Measurements from ENCODE around the gene ZFP1. TPM values are rescaled to one million over a fixed set of nuclear protein-coding genes. Genes with fewer than 3 reads are reported as not detected.

Gene ZFP1
- total RNA-seq, 2 donors from 2014 or later, result 10.4 to 13.3 TPM

DNA sequence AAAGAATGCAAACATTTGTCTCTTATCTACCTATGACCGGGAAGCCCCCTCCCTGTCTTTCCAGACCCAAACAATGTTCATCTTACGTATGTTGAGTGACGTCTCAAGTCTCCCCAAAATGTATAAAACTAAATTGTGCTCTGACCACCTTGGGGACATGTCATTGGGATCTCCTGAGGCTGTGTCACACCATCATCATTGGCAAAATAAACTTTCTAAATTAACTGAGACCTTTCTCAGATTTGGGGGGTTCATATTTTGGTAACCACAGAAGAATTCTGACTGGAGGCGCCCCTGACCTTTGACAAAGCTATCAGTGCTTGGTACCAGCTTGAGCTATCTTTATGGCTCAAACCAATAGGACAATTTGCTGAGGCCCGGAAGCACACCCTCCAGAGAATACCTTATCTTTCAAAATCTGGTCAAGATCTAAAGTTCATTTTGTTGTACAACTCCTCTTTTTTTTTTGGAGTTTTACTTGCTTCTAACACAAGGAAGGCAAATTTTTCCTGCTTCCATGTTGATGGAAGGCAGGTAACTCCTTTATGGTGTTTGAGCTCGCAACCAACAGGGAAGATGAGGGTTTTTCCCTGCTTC is 29.3 kb upstream of the ZFP1 start:
- Histone ChIP-seq H3K4me3 (ENCODE audit: low read length) (no peak overlapping the region), H3K27ac (ENCODE audit: low read depth, low read length) (no peak overlapping the region), H3K27me3 (ENCODE audit: control insufficient read depth, insufficient read depth, low read length, poor library complexity, severe bottlenecking) (no peaks in the 10 kb centered on the region), H3K36me3 (ENCODE audit: control insufficient read depth, insufficient read depth, low read length) (no peaks in the 10 kb centered on the region), H3K9me3 (ENCODE audit: control insufficient read depth, low read length) (peaks cover 26% of the 10 kb centered on the region), H3K4me1 (ENCODE audit: control insufficient read depth, insufficient read depth, low read length) (no peaks in the 10 kb centered on the region), H3K9ac (ENCODE audit: extremely low read depth, low read length, poor library complexity, severe bottlenecking) (no peak overlapping the region)
- Mint-ChIP-seq H3K27me3 (ENCODE audit: insufficient read depth) (no peaks in the 10 kb centered on the region), H3K9me3 (peaks cover 37% of the 10 kb centered on the region), H3K4me3 (no peak overlapping the region), H3K4me1 (peaks cover 14% of the 10 kb centered on the region), H3K27ac (no peak overlapping the region), H3K36me3 (ENCODE audit: low read depth) (peaks cover 6% of the 10 kb centered on the region)
- peak; percentile 40 for DNase-seq
- 65 to 75% methylated on average over 5 to 6 of the region's 6 CpGs for whole genome bisulfite sequencing, 2 experiments (ENCODE audit: insufficient coverage in 1 of 2, insufficient read length in 1 of 2)
- TF ChIP-seq, protein P1, sequence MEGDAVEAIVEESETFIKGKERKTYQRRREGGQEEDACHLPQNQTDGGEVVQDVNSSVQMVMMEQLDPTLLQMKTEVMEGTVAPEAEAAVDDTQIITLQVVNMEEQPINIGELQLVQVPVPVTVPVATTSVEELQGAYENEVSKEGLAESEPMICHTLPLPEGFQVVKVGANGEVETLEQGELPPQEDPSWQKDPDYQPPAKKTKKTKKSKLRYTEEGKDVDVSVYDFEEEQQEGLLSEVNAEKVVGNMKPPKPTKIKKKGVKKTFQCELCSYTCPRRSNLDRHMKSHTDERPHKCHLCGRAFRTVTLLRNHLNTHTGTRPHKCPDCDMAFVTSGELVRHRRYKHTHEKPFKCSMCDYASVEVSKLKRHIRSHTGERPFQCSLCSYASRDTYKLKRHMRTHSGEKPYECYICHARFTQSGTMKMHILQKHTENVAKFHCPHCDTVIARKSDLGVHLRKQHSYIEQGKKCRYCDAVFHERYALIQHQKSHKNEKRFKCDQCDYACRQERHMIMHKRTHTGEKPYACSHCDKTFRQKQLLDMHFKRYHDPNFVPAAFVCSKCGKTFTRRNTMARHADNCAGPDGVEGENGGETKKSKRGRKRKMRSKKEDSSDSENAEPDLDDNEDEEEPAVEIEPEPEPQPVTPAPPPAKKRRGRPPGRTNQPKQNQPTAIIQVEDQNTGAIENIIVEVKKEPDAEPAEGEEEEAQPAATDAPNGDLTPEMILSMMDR (conservative IDR thresholded peaks at IDR 0.05), result no peak

GRCh38 chr16:75120253-75120652 is 28.1 kb upstream of the ZFP1 start:
- H3K9me3 ChIP-seq (ENCODE audit: control insufficient read depth, low read length), result peaks cover 26% of the 10 kb centered on the region
- H3K36me3 Mint-ChIP-seq (ENCODE audit: low read depth), result peaks cover 6% of the 10 kb centered on the region
- H3K4me3 ChIP-seq (ENCODE audit: low read length), result no peak overlapping the region
- H3K4me1 Mint-ChIP-seq, result peaks cover 14% of the 10 kb centered on the region
- H3K9me3 Mint-ChIP-seq, result peaks cover 41% of the 10 kb centered on the region
- H3K27ac ChIP-seq (ENCODE audit: low read depth, low read length), result no peak overlapping the region
- no peak overlapping the region for H3K9ac ChIP-seq (ENCODE audit: extremely low read depth, low read length, poor library complexity, severe bottlenecking)
- H3K4me3 Mint-ChIP-seq, result no peak overlapping the region
- no peaks in the 10 kb centered on the region for H3K27me3 ChIP-seq (ENCODE audit: control insufficient read depth, insufficient read depth, low read length, poor library complexity, severe bottlenecking)
- WGBS, 2 experiments (ENCODE audit: insufficient coverage in 1 of 2, insufficient read length in 1 of 2), result 93 to 95% methylated on average over 4 of the region's 4 CpGs
- H3K27ac Mint-ChIP-seq, result no peak overlapping the region
- no peaks in the 10 kb centered on the region for H3K27me3 Mint-ChIP-seq (ENCODE audit: insufficient read depth)
- DNase-seq, result no peak
- H3K4me1 ChIP-seq (ENCODE audit: control insufficient read depth, insufficient read depth, low read length), result no peaks in the 10 kb centered on the region
- TF ChIP-seq, protein P1 (conservative IDR thresholded peaks at IDR 0.05), result no peak
- H3K36me3 ChIP-seq (ENCODE audit: control insufficient read depth, insufficient read depth, low read length), result no peaks in the 10 kb centered on the region

- WGBS, 2 experiments (ENCODE audit: insufficient coverage in 1 of 2, insufficient read length in 1 of 2), result 89 to 92% methylated on average over 5 to 6 of the region's 6 CpGs
- H3K9ac ChIP-seq (ENCODE audit: extremely low read depth, low read length, poor library complexity, severe bottlenecking), result no peak overlapping the region
- TF ChIP-seq, protein P1 (conservative IDR thresholded peaks at IDR 0.05), result no peak
- H3K27me3 Mint-ChIP-seq (ENCODE audit: insufficient read depth), result no peaks in the 10 kb centered on the region
- peaks cover 6% of the 10 kb centered on the region for H3K36me3 Mint-ChIP-seq (ENCODE audit: low read depth)
- H3K4me3 ChIP-seq (ENCODE audit: low read length), result peak overlapping the region; percentile 3
- no peak overlapping the region for H3K4me3 Mint-ChIP-seq
- H3K9me3 ChIP-seq (ENCODE audit: control insufficient read depth, low read length), result peaks cover 34% of the 10 kb centered on the region
- no peaks in the 10 kb centered on the region for H3K27me3 ChIP-seq (ENCODE audit: control insufficient read depth, insufficient read depth, low read length, poor library complexity, severe bottlenecking)
- no peaks in the 10 kb centered on the region for H3K4me1 ChIP-seq (ENCODE audit: control insufficient read depth, insufficient read depth, low read length)
- no peaks in the 10 kb centered on the region for H3K36me3 ChIP-seq (ENCODE audit: control insufficient read depth, insufficient read depth, low read length)
- H3K9me3 Mint-ChIP-seq, result peaks cover 47% of the 10 kb centered on the region
- no peak overlapping the region for H3K27ac Mint-ChIP-seq
- peaks cover 9% of the 10 kb centered on the region for H3K4me1 Mint-ChIP-seq
- DNase-seq, result peak; percentile 76
- H3K27ac ChIP-seq (ENCODE audit: low read depth, low read length), result no peak overlapping the region
Observed at GRCh38 chr16:75121949-75122568, 26.3 kb upstream of the ZFP1 start.

Data from endodermal cell (in vitro differentiated cells).